Nephron (organoid): Measurements from ENCODE around the gene CLEC1B.
"Not testable (repeated sequence)": the region's sequence is repeated elsewhere in the genome, so short reads cannot be mapped to it uniquely, and the experiment has no call there.

ENCODE experiments used
- H3K27ac Mint-ChIP-seq, 3 experiments: 2 replicates each; pipeline ENCODE4 v1.8.0; 2020; ENCODE audit warnings: mixed read lengths in 3 of 3, mild to moderate bottlenecking in 2 of 3, moderate library complexity in 1 of 3
- H3K27me3 Mint-ChIP-seq: 2 replicates; pipeline ENCODE4 v1.8.0; 2021; ENCODE audit warnings: low read depth, mild to moderate bottlenecking, moderate library complexity, mixed read lengths
- H3K36me3 Mint-ChIP-seq: 2 replicates; pipeline ENCODE4 v1.8.0; 2020; ENCODE audit warnings: low read depth, mixed read lengths
- H3K4me1 Mint-ChIP-seq: 2 replicates; pipeline ENCODE4 v1.8.0; 2020; ENCODE audit warnings: mixed read lengths
- H3K4me3 Mint-ChIP-seq, 3 experiments: 2 replicates each; pipeline ENCODE4 v1.8.0; 2020; ENCODE audit warnings: mild to moderate bottlenecking in 3 of 3, mixed read lengths in 3 of 3, moderate library complexity in 2 of 3
- H3K9me3 Mint-ChIP-seq: 2 replicates; pipeline ENCODE4 v1.8.0; 2020; ENCODE audit warnings: mixed read lengths
- CTCF ChIP-seq, 3 experiments: fragments of 200-600 bp; sonication (generic); IDR thresholded peaks; one replicate each; pipeline ENCODE4 v1.5.0; 2021; ENCODE audit warnings: antibody characterized with exemption in 3 of 3; ENCODE audit not compliant: unreplicated experiment in 3 of 3

CLEC1B gene

DNA sequence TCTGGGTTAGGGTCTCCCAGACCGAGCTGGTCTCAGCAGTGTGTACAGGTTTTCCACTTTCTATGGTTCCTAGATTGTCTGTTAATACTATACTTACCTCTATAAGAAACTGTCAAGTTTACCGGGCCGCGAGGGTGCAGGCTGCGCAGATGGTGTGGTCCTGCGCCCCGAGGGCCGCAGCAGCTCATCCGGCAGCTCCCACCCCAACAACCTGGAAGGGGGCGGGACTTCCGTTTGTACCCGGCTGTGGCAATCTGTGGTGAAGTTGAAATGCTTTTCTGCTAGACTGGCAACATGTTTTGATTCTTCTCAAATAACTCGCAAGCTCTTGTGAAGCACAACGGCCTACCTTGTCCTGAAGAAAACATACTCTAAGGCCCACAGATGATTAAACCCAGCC is 31.5 kb upstream of the CLEC1B start, which contains the start of gene CLEC9A:
Gene CLEC9A, plus strand, starts transcription at position 237 of the 400 bp plus-strand sequence. CDS start 22,006 bp downstream, outside the sequence.
- H3K4me1 Mint-ChIP-seq: no peaks in the 10 kb centered on the region

DNA sequence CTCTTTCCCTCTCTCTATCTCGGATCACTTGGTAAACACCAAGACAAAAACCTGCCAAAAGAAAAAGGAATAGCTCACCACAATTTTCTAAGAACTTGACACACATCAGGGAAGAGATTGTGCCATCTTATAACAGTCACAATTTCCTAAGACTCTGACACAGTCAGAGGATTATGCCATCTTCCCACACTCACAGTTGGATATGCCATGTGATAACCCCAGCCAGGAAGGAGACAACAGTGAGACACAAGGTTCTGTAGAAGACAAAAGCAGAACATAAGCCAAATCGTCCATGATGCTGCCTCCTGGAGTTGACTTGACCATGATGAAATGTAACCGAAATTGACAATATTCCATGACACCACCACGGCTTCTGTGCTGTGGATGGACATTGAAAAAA is 28.8 kb upstream of the CLEC1B start:
- no peaks in the 10 kb centered on the region for H3K4me1 Mint-ChIP-seq
- H3K9me3 Mint-ChIP-seq: no peaks in the 10 kb centered on the region
- H3K36me3 Mint-ChIP-seq: no peaks in the 10 kb centered on the region
- H3K4me3 Mint-ChIP-seq: no peak overlapping the region
- H3K27ac Mint-ChIP-seq: no peak overlapping the region
- H3K27me3 Mint-ChIP-seq: no peaks in the 10 kb centered on the region
- TF ChIP-seq CTCF (IDR thresholded peaks at IDR 0.05; ENCODE audit: unreplicated experiment in 3 of 3): no peak

More for the DNA sequence above, 31.5 kb upstream of the CLEC1B start, which contains the start of gene CLEC9A:
- Mint-ChIP-seq H3K27me3 (no peaks in the 10 kb centered on the region), H3K9me3 (no peaks in the 10 kb centered on the region), H3K27ac (no peak within 1 kb of the TSS), H3K4me3 (no peak within 1 kb of the TSS), H3K36me3 (no peaks in the 10 kb centered on the region)
- no peak for TF ChIP-seq CTCF (IDR thresholded peaks at IDR 0.05; ENCODE audit: unreplicated experiment in 3 of 3)

GRCh38 chr12:10027311-10027710 is 28.4 kb upstream of the CLEC1B start:
- no peak for TF ChIP-seq CTCF (IDR thresholded peaks at IDR 0.05; ENCODE audit: unreplicated experiment in 3 of 3)
- no peaks in the 10 kb centered on the region for H3K4me1 Mint-ChIP-seq
- H3K36me3 Mint-ChIP-seq: no peaks in the 10 kb centered on the region
- H3K4me3 Mint-ChIP-seq: no peak overlapping the region
- no peaks in the 10 kb centered on the region for H3K27me3 Mint-ChIP-seq
- no peaks in the 10 kb centered on the region for H3K9me3 Mint-ChIP-seq
- no peak overlapping the region for H3K27ac Mint-ChIP-seq

- not testable (repeated sequence) for H3K4me3 Mint-ChIP-seq, H3K4me1 Mint-ChIP-seq, H3K9me3 Mint-ChIP-seq, H3K27ac Mint-ChIP-seq, H3K27me3 Mint-ChIP-seq, H3K36me3 Mint-ChIP-seq
These were observed 27.7 kb upstream of the CLEC1B start for GRCh38 chr12:10026666-10027065.

GRCh38 chr12:10025236-10025635 is 26.3 kb upstream of the CLEC1B start:
- H3K27me3 Mint-ChIP-seq: no peaks in the 10 kb centered on the region
- H3K9me3 Mint-ChIP-seq: no peaks in the 10 kb centered on the region
- no peaks in the 10 kb centered on the region for H3K4me1 Mint-ChIP-seq
- no peaks in the 10 kb centered on the region for H3K36me3 Mint-ChIP-seq
- H3K27ac Mint-ChIP-seq: no peak overlapping the region
- H3K4me3 Mint-ChIP-seq: no peak overlapping the region
- no peak for TF ChIP-seq CTCF (IDR thresholded peaks at IDR 0.05; ENCODE audit: unreplicated experiment in 3 of 3)

- no peak for TF ChIP-seq CTCF (IDR thresholded peaks at IDR 0.05; ENCODE audit: unreplicated experiment in 3 of 3)
- Mint-ChIP-seq H3K9me3 (no peaks in the 10 kb centered on the region), H3K4me3 (no peak overlapping the region), H3K27me3 (no peaks in the 10 kb centered on the region), H3K4me1 (no peaks in the 10 kb centered on the region), H3K36me3 (no peaks in the 10 kb centered on the region), H3K27ac (no peak overlapping the region)
These were observed 22.4 kb upstream of the CLEC1B start for GRCh38 chr12:10021342-10021741.
